Fibroblast of skin of scalp (primary cell): ENCODE measurements around the gene POLD2.

Experiments used
- DNase-seq: peaks from one replicate; pipeline ENCODE4 v3.0.0-alpha.2; 2013

The POLD2 gene

GRCh38 chr7:44152971-44153947, 29.9 kb upstream of the POLD2 start:
- DNase-seq = no peak

GRCh38 chr7:44151956-44152355, 28.6 kb upstream of the POLD2 start:
- no peak for DNase-seq

GRCh38 chr7:44150966-44151941, 27.9 kb upstream of the POLD2 start:
- no peak for DNase-seq

- no peak for DNase-seq
Measured at GRCh38 chr7:44150466-44150832, 27.1 kb upstream of the POLD2 start.

- DNase-seq = no peak
Measured at GRCh38 chr7:44149571-44150465, 26.5 kb upstream of the POLD2 start.

- DNase-seq = no peak
Measured at GRCh38 chr7:44148961-44149536, 25.7 kb upstream of the POLD2 start.

- no peak for DNase-seq
Measured at GRCh38 chr7:44148166-44148565, 24.8 kb upstream of the POLD2 start.

GRCh38 chr7:44147026-44147991, 24.0 kb upstream of the POLD2 start:
- DNase-seq = no peak

- DNase-seq = peak; percentile 78
Measured at GRCh38 chr7:44145969-44146911, 22.9 kb upstream of the POLD2 start.

- peak; percentile 35 for DNase-seq
Measured at GRCh38 chr7:44145479-44145968, 22.2 kb upstream of the POLD2 start.

GRCh38 chr7:44144968-44145478, 21.7 kb upstream of the POLD2 start:
- no peak for DNase-seq

- DNase-seq = no peak
Measured at GRCh38 chr7:44144426-44144967, 21.1 kb upstream of the POLD2 start.

GRCh38 chr7:44143646-44144250, 20.4 kb upstream of the POLD2 start:
- DNase-seq = no peak

- no peak for DNase-seq
Measured at GRCh38 chr7:44142028-44142427, 18.7 kb upstream of the POLD2 start.

GRCh38 chr7:44141221-44141850, 18.0 kb upstream of the POLD2 start, which contains the start of gene MYL7:
Gene MYL7, minus strand, starts transcription at chr7:44141332. Its CDS starts 27 bp downstream, at chr7:44141305.
- no peak for DNase-seq

GRCh38 chr7:44140341-44140740, 17.0 kb upstream of the POLD2 start:
- DNase-seq = no peak

- DNase-seq = no peak
Measured at GRCh38 chr7:44139311-44140010, 16.1 kb upstream of the POLD2 start.
